ENCODE results near the gene CELA2A.

DNA sequence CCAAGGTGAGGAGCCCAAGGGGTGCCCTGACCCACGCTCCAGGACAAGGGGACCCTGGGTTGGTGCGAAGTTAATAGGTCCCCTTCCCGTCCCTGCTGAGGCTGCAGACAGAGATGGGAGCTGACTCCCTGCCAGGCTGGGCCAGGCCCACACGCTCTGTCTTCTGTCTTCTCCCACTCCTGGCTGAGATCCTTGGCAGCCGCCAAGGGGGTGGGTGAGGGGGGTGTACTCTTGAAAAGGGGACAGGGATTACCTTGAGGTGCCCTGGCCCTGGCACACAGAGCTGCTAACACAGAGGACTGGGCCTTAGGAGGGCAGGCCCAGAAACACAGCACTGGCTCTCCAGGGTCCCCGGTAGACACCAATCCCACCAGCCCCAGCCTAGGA lies 29.3 kb upstream of the CELA2A start:
- TF ChIP-seq, protein P1, sequence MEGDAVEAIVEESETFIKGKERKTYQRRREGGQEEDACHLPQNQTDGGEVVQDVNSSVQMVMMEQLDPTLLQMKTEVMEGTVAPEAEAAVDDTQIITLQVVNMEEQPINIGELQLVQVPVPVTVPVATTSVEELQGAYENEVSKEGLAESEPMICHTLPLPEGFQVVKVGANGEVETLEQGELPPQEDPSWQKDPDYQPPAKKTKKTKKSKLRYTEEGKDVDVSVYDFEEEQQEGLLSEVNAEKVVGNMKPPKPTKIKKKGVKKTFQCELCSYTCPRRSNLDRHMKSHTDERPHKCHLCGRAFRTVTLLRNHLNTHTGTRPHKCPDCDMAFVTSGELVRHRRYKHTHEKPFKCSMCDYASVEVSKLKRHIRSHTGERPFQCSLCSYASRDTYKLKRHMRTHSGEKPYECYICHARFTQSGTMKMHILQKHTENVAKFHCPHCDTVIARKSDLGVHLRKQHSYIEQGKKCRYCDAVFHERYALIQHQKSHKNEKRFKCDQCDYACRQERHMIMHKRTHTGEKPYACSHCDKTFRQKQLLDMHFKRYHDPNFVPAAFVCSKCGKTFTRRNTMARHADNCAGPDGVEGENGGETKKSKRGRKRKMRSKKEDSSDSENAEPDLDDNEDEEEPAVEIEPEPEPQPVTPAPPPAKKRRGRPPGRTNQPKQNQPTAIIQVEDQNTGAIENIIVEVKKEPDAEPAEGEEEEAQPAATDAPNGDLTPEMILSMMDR (IDR thresholded peaks at IDR 0.05): no peak
- TF ChIP-seq POLR2AphosphoS5 (IDR thresholded peaks at IDR 0.05) (no peak), POLR2A (IDR thresholded peaks at IDR 0.05) (no peak)

Data from breast epithelium (tissue), 3 donors.